Endothelial cell (in vitro differentiated cells): Measurements from ENCODE around the gene JAZF1. TPM values are rescaled to one million over a fixed set of nuclear protein-coding genes. Genes with fewer than 3 reads are reported as not detected.
"Not testable (repeated sequence)": the region's sequence is repeated elsewhere in the genome, so short reads cannot be mapped to it uniquely, and the experiment has no call there.

Source experiments
- DNase-seq: peaks from one replicate; pipeline ENCODE4 v3.0.0; 2021; ENCODE audit warnings: low spot score
- H3K27ac Mint-ChIP-seq: one replicate; pipeline ENCODE4 v1.8.0; 2021; ENCODE audit warnings: mixed read lengths, inconsistent platforms; ENCODE audit not compliant: unreplicated experiment
- H3K27me3 Mint-ChIP-seq: one replicate; pipeline ENCODE4 v1.8.0; 2021; ENCODE audit warnings: mild to moderate bottlenecking, moderate library complexity, mixed read lengths, inconsistent platforms; ENCODE audit not compliant: unreplicated experiment
- H3K36me3 Mint-ChIP-seq: one replicate; pipeline ENCODE4 v1.8.0; 2021; ENCODE audit warnings: mild to moderate bottlenecking, low read depth, mixed read lengths, inconsistent platforms; ENCODE audit not compliant: unreplicated experiment
- H3K4me1 Mint-ChIP-seq: one replicate; pipeline ENCODE4 v1.8.0; 2021; ENCODE audit warnings: mild to moderate bottlenecking, mixed read lengths, inconsistent platforms; ENCODE audit not compliant: unreplicated experiment
- H3K4me3 Mint-ChIP-seq: one replicate; pipeline ENCODE4 v1.8.0; 2021; ENCODE audit warnings: mild to moderate bottlenecking, mixed read lengths, inconsistent platforms; ENCODE audit not compliant: unreplicated experiment
- H3K9me3 Mint-ChIP-seq: one replicate; pipeline ENCODE4 v1.8.0; 2021; ENCODE audit warnings: mixed read lengths, inconsistent platforms; ENCODE audit not compliant: unreplicated experiment
- CTCF ChIP-seq: fragments of 200-600 bp; sonication (generic); IDR thresholded peaks from one replicate; pipeline ENCODE4 v1.5.0; 2021; ENCODE audit warnings: antibody characterized with exemption; ENCODE audit not compliant: unreplicated experiment
- total RNA-seq: library from RNA; stranded (reverse); fragmentation: NEBNext Ultra II Directional; extraction: Animal tissue kit (Norgen Biotek cat#: 25700); gene quantifications from one replicate; pipeline ENCODE4 v1.2.1, GENCODE V29; 2021; ENCODE audit not compliant: unreplicated experiment

The JAZF1 gene
- total RNA-seq, 1 donor from 2014 or later: 8.5 TPM

- Mint-ChIP-seq H3K27ac (peak overlapping the region; percentile 15), H3K4me1 (peaks cover 13% of the 10 kb centered on the region), H3K4me3 (no peak overlapping the region), H3K9me3 (no peaks in the 10 kb centered on the region), H3K36me3 (peaks cover 6% of the 10 kb centered on the region), H3K27me3 (peaks cover 7% of the 10 kb centered on the region)
- TF ChIP-seq CTCF: no peak
- DNase-seq: no peak
Observed at GRCh38 chr7:28016297-28016696, 164.3 kb downstream of the JAZF1 start.

GRCh38 chr7:28015169-28015568 lies 165.4 kb downstream of the JAZF1 start:
- DNase-seq: no peak
- H3K36me3 Mint-ChIP-seq: peaks cover 6% of the 10 kb centered on the region
- no peak for TF ChIP-seq CTCF
- H3K4me3 Mint-ChIP-seq: no peak overlapping the region
- H3K27ac Mint-ChIP-seq: no peak overlapping the region
- H3K27me3 Mint-ChIP-seq: peaks cover 7% of the 10 kb centered on the region
- H3K4me1 Mint-ChIP-seq: peaks cover 12% of the 10 kb centered on the region
- H3K9me3 Mint-ChIP-seq: no peaks in the 10 kb centered on the region

- not testable (repeated sequence) for DNase-seq
Observed at GRCh38 chr7:28014340-28014739, 166.3 kb downstream of the JAZF1 start.

GRCh38 chr7:28013441-28013840 lies 167.2 kb downstream of the JAZF1 start:
- Mint-ChIP-seq H3K27ac (no peak overlapping the region), H3K4me1 (peaks cover 9% of the 10 kb centered on the region)
- DNase-seq: no peak

More at GRCh38 chr7:28014340-28014739, 166.3 kb downstream of the JAZF1 start:
- H3K4me1 Mint-ChIP-seq, H3K27me3 Mint-ChIP-seq, H3K9me3 Mint-ChIP-seq, H3K36me3 Mint-ChIP-seq, H3K27ac Mint-ChIP-seq, H3K4me3 Mint-ChIP-seq: not testable (repeated sequence)

GRCh38 chr7:28013019-28013418 lies 167.6 kb downstream of the JAZF1 start:
- DNase-seq: no peak
- Mint-ChIP-seq H3K9me3 (no peaks in the 10 kb centered on the region), H3K27me3 (no peaks in the 10 kb centered on the region), H3K4me1 (peaks cover 7% of the 10 kb centered on the region), H3K4me3 (no peak overlapping the region), H3K27ac (no peak overlapping the region), H3K36me3 (peaks cover 6% of the 10 kb centered on the region)
- TF ChIP-seq CTCF: no peak

More at GRCh38 chr7:28013441-28013840, 167.2 kb downstream of the JAZF1 start:
- H3K4me3 Mint-ChIP-seq: no peak overlapping the region
- no peak for TF ChIP-seq CTCF
- peaks cover 6% of the 10 kb centered on the region for H3K36me3 Mint-ChIP-seq
- no peaks in the 10 kb centered on the region for H3K27me3 Mint-ChIP-seq
- H3K9me3 Mint-ChIP-seq: no peaks in the 10 kb centered on the region
